Breast epithelium (tissue), 4 donors: Measurements from ENCODE around the gene CHURC1. TPM values are rescaled to one million over a fixed set of nuclear protein-coding genes. Genes with fewer than 3 reads are reported as not detected.
A peak's percentile ranks its signal among the peaks of the same experiment; 100 is the strongest.

Experiments used
- DNase-seq, 2 donors: peaks; one replicate each; pipeline ENCODE4 v3.0.0-alpha.2; 2019; ENCODE audit warnings: low spot score in 2 of 2
- H3K27ac ChIP-seq, 2 donors: fragments of 200-600 bp; sonication (generic) in 1 of 2; one replicate each; pipeline ENCODE4 v1.5.1; 2016 to 2019; ENCODE audit warnings: mild to moderate bottlenecking in 1 of 2
- H3K27me3 ChIP-seq, 2 donors: fragments of 200-600 bp; sonication (generic) in 1 of 2; one replicate each; pipeline versions ENCODE4 v1.5.1 to v1.6.0; 2017 to 2019; ENCODE audit warnings: control low read depth in 1 of 2, mild to moderate bottlenecking in 1 of 2
- H3K36me3 ChIP-seq: fragments of 200-600 bp; one replicate; pipeline ENCODE4 v1.5.1; 2019
- H3K4me1 ChIP-seq, 2 donors: fragments of 200-600 bp; sonication (generic); one replicate each; pipeline ENCODE4 v1.5.1; 2016 to 2019; ENCODE audit warnings: control low read depth in 1 of 2
- H3K4me3 ChIP-seq, 3 donors: fragments of 200-600 bp; sonication (generic); 1 replicate in 2 of 3; 2 replicates in 1 of 3; pipeline ENCODE4 v1.5.1; 2016 to 2019; ENCODE audit warnings: mild to moderate bottlenecking in 3 of 3, moderate library complexity in 2 of 3
- H3K9me3 ChIP-seq, 2 donors: fragments of 200-600 bp; sonication (generic) in 1 of 2; one replicate each; pipeline ENCODE4 v1.5.1; 2016 to 2019; ENCODE audit warnings: control low read depth in 1 of 2
- POLR2A ChIP-seq: fragments of 450-650 bp; IDR thresholded peaks from one replicate; pipeline ENCODE4 v1.6.1; 2016; ENCODE audit warnings: antibody characterized with exemption, mild to moderate bottlenecking, moderate library complexity
- POLR2AphosphoS5 ChIP-seq, 3 donors: sonication (generic); formaldehyde crosslinking; IDR thresholded peaks; one replicate each; pipeline ENCODE4 v1.6.1; 2017; ENCODE audit warnings: antibody characterized with exemption in 3 of 3
- intact Hi-C: fragments of 100-400 bp; cut with DNase I; formaldehyde crosslinking; loops from one replicate; pipeline ENCODE4 v1.15.1; 2023; ENCODE audit warnings: low total_unique reads
- total RNA-seq, 3 donors: library from RNA; depleted of rRNA; stranded (reverse); fragments of >200 nt; gene quantifications; one replicate each; pipeline ENCODE4 v1.1.0, GENCODE V29; 2016
- TF ChIP-seq, protein P1 (sequence below), 3 donors: fragments of 450-650 bp; IDR thresholded peaks; one replicate each; pipeline ENCODE4 v1.5.1; 2016 to 2017; ENCODE audit warnings: antibody characterized with exemption in 3 of 3, mild to moderate bottlenecking in 3 of 3, moderate library complexity in 3 of 3

CHURC1 gene
- total RNA-seq, 3 donors from 2014 or later: 85.6 to 122 (median 102) TPM

DNA sequence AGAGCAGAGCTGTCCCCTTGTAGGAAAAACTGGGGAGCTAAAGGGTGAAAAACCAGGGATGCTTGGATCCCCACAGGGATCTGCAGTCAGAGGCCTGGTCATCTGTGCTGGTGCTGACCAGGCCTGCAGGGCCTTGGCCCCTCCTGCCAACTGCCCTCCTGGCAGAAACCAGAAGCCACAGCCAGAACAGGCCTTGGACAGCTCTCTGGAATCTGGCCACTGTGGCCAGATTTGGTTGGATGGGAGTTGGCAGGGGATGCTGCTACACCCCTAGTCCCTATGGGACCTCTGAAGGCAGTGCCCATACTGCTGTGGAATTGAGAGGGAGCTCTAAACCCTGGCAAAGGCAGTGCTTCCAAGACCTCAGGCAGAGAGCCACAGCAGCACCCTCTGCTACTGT lies 37.5 kb downstream of the CHURC1 start:
- intact Hi-C loops: no loop called here
- no peak for DNase-seq

DNA sequence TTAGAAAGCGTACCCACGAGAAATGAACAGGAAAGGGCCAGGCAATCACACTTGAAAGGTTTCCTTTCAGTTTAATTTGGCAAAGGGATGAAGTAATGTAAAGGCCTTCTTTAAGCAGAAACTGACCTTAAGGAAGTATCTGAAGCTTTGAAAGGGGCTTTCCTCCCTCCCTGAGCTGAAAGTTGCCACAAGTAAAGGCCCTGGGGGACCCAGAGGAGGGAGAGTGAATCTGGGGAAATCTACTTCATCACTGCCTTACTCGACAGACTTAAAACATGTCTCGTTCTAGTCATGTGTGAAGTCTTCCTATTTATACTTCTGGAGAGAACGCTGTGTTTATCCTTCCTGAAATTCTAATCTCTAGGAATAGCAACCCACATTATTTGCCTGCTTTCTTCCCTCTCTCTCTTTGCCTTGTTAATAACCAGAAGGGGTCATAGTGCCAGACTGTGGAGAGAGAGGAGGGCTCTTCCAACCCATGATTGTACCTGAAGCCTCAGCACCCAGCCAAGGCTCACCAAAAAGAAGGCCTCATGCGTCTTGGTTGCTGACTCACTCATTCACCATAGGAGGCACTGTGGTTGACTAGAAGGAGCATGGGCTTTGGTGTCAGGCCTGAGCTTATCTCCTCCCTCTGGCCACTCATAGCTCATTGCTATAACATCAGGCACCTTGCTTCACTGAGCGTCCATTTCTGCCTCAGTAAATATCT lies 38.5 kb downstream of the CHURC1 start:
- TF ChIP-seq POLR2AphosphoS5 (IDR thresholded peaks at IDR 0.05) (no peak), POLR2A (no peak)
- TF ChIP-seq, protein P1, sequence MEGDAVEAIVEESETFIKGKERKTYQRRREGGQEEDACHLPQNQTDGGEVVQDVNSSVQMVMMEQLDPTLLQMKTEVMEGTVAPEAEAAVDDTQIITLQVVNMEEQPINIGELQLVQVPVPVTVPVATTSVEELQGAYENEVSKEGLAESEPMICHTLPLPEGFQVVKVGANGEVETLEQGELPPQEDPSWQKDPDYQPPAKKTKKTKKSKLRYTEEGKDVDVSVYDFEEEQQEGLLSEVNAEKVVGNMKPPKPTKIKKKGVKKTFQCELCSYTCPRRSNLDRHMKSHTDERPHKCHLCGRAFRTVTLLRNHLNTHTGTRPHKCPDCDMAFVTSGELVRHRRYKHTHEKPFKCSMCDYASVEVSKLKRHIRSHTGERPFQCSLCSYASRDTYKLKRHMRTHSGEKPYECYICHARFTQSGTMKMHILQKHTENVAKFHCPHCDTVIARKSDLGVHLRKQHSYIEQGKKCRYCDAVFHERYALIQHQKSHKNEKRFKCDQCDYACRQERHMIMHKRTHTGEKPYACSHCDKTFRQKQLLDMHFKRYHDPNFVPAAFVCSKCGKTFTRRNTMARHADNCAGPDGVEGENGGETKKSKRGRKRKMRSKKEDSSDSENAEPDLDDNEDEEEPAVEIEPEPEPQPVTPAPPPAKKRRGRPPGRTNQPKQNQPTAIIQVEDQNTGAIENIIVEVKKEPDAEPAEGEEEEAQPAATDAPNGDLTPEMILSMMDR (IDR thresholded peaks at IDR 0.05): no peak
- Histone ChIP-seq H3K36me3 (no peaks in the 10 kb centered on the region), H3K4me3 (no peak overlapping the region), H3K27me3 (no peaks in the 10 kb centered on the region), H3K27ac (no peak overlapping the region), H3K9me3 (no peaks in the 10 kb centered on the region), H3K4me1 (no peaks in the 10 kb centered on the region)
- intact Hi-C loops: no loop called here
- no peak for DNase-seq

More for the DNA sequence above, 37.5 kb downstream of the CHURC1 start:
- H3K4me3 ChIP-seq: no peak overlapping the region
- no peak overlapping the region for H3K27ac ChIP-seq
- TF ChIP-seq, protein P1 (IDR thresholded peaks at IDR 0.05): no peak
- no peak for TF ChIP-seq POLR2A
- TF ChIP-seq POLR2AphosphoS5 (IDR thresholded peaks at IDR 0.05): no peak
- no peaks in the 10 kb centered on the region for H3K4me1 ChIP-seq
- H3K27me3 ChIP-seq: no peaks in the 10 kb centered on the region
- H3K36me3 ChIP-seq: no peaks in the 10 kb centered on the region
- H3K9me3 ChIP-seq: no peaks in the 10 kb centered on the region

DNA sequence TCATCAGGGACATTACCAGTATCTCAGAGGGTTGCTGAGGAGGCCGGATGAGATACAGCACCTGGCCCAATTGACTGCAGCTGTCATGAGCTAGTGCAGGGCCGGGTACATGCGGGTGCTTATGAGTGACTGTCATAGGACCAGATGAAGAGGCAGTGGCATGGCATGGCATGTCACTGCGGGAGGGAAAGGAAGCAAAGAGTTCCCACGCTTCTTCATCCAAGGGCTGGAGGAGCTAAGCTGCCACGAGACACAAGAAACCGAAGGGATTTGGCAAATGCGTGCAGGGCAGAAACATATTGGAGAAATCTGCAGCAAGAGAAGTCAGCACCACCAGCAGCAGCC lies 39.0 kb downstream of the CHURC1 start:
- H3K36me3 ChIP-seq: no peaks in the 10 kb centered on the region

DNA sequence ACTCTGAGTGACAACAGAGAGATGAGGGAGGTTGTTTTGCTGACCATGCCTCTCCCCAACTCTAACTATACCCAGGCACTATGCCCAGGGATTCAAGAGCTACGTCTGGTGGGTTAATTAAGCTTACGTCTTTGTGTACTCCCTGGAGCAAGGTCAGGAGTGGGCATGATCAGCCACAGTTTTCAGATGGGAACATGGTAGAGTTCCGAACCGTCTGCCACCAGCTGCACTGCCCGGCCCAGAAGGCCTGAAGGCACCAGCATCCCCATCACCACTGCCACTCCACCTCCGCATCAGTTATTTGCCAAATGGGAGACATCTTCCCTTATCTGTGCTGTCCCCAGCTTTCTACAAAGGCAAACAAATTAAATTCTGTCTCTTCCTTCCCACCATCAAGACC lies 39.4 kb downstream of the CHURC1 start:
- H3K36me3 ChIP-seq: no peaks in the 10 kb centered on the region
- DNase-seq: no peak
- no peaks in the 10 kb centered on the region for H3K9me3 ChIP-seq
- intact Hi-C loops: no loop called here
- TF ChIP-seq, protein P1 (IDR thresholded peaks at IDR 0.05): no peak
- TF ChIP-seq POLR2AphosphoS5 (IDR thresholded peaks at IDR 0.05) (no peak), POLR2A (no peak)
- no peaks in the 10 kb centered on the region for H3K27me3 ChIP-seq
- no peaks in the 10 kb centered on the region for H3K4me1 ChIP-seq
- no peak overlapping the region for H3K4me3 ChIP-seq
- no peak overlapping the region for H3K27ac ChIP-seq

More for the DNA sequence above, 39.0 kb downstream of the CHURC1 start:
- DNase-seq: no peak
- H3K4me1 ChIP-seq: no peaks in the 10 kb centered on the region
- no peak overlapping the region for H3K27ac ChIP-seq
- no peaks in the 10 kb centered on the region for H3K9me3 ChIP-seq
- no peaks in the 10 kb centered on the region for H3K27me3 ChIP-seq
- intact Hi-C loops: no loop called here
- no peak for TF ChIP-seq POLR2AphosphoS5 (IDR thresholded peaks at IDR 0.05)
- no peak for TF ChIP-seq POLR2A
- TF ChIP-seq, protein P1 (IDR thresholded peaks at IDR 0.05): no peak
- no peak overlapping the region for H3K4me3 ChIP-seq

DNA sequence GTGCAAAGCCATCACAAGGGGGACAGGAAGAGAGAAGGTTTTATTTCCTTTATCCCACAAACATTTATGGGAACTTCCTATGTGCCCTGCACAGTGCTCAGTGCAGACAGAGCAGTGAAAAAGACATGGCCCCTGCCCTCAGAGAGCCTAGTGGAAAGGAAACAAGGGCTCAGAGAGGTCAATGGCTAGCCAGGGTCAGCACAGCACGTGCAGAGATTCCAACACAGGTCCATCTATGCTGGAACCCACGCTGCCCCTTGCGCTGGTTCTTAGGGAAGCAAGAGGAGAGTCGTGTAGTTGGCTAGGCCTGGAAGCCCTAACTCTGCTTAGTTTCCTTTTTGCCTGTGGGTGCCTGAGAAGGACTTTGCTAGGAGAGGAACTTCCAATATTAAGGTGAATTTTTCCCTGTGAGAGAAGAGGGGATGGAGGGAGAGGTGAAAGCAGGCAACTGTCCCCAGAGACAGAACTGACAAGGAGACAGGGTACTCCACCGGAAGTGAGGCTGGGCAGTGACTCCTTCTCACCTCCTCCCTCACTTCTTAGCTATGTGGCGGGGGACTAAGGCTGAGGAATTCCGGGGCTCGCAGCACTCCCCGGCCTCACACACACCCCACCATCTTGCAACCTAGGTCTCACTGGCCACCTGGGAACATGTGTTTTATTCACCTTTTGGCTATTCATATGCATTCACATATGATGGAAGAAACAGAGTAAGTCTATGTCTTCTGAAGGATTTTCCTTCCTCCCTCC lies 40.4 kb downstream of the CHURC1 start:
- Histone ChIP-seq H3K27me3 (no peaks in the 10 kb centered on the region), H3K36me3 (no peaks in the 10 kb centered on the region), H3K9me3 (no peaks in the 10 kb centered on the region), H3K4me3 (no peak overlapping the region), H3K4me1 (no peaks in the 10 kb centered on the region), H3K27ac (no peak overlapping the region)
- peak in 1 of 2 donors; percentile 41 for DNase-seq
- TF ChIP-seq, protein P1 (IDR thresholded peaks at IDR 0.05): no peak
- TF ChIP-seq POLR2A (no peak), POLR2AphosphoS5 (IDR thresholded peaks at IDR 0.05) (no peak)
- intact Hi-C loops: no loop called here
